Mesothelial cell of epicardium (in vitro differentiated cells): ENCODE measurements around the gene SLC1A3. TPM values are rescaled to one million over a fixed set of nuclear protein-coding genes. Genes with fewer than 3 reads are reported as not detected.
A peak's percentile ranks its signal among the peaks of the same experiment; 100 is the strongest.

Source experiments
- DNase-seq, 2 experiments: peaks; one replicate each; pipeline ENCODE4 v3.0.0; 2021; ENCODE audit warnings: low spot score in 2 of 2; ENCODE audit not compliant: unreplicated experiment in 2 of 2
- H3K27ac Mint-ChIP-seq: 2 replicates; pipeline ENCODE4 v1.8.0; 2021; ENCODE audit warnings: mixed read lengths
- H3K27me3 Mint-ChIP-seq: 2 replicates; pipeline ENCODE4 v1.8.0; 2021; ENCODE audit warnings: low read depth, mixed read lengths
- H3K36me3 Mint-ChIP-seq: 2 replicates; pipeline ENCODE4 v1.8.0; 2021; ENCODE audit warnings: mixed read lengths
- H3K4me1 Mint-ChIP-seq: 2 replicates; pipeline ENCODE4 v1.8.0; 2021; ENCODE audit warnings: mixed read lengths
- H3K4me3 Mint-ChIP-seq: 2 replicates; pipeline ENCODE4 v1.8.0; 2021; ENCODE audit warnings: mild to moderate bottlenecking, moderate library complexity, mixed read lengths
- H3K9me3 Mint-ChIP-seq: 2 replicates; pipeline ENCODE4 v1.8.0; 2021; ENCODE audit warnings: mixed read lengths
- total RNA-seq: library from RNA; stranded (reverse); gene quantifications from 3 replicates; pipeline ENCODE4 v1.2.1, GENCODE V29; 2021
- TF ChIP-seq, protein P1 (sequence below): fragments of 200-600 bp; sonication (generic); IDR thresholded peaks from one replicate; pipeline ENCODE4 v1.5.0; 2021; ENCODE audit warnings: antibody characterized with exemption; ENCODE audit not compliant: unreplicated experiment

The SLC1A3 gene
- total RNA-seq, 1 donor from 2014 or later = 56.3 TPM

DNA sequence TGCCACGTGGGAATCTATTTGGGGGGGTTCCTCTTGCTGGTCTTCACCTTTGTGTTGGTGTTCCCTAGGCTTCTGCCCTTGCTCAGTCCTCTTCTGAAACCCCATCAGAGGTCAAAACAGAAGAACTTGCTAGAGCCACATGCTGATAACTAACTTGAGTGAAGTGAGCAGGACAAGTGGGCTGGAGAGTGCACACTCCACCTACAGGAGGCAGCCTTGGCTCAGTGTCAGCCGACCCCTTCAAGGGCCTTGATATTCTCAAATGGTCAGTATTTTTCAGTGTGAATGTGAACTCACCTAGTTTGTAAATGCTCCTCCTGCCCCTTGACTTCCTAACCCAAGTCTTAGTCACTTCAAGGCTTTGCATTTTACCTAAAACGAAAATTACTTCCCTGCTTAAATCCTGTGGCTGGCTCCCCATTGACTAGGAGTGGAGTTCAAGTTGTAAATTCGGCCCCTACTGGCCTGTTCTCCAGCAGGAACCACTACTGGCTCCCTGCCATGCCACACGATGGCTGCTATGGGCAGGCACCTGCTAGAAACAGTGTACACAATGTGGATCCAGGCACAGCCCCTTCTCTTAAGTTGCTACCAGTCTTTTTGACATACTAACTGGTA, 3.6 kb upstream of the SLC1A3 start:
- Mint-ChIP-seq H3K27ac (no peak overlapping the region), H3K36me3 (no peaks in the 10 kb centered on the region), H3K27me3 (no peaks in the 10 kb centered on the region), H3K4me3 (no peak overlapping the region), H3K4me1 (peaks cover 31% of the 10 kb centered on the region), H3K9me3 (no peaks in the 10 kb centered on the region)
- DNase-seq = no peak
- TF ChIP-seq, protein P1, sequence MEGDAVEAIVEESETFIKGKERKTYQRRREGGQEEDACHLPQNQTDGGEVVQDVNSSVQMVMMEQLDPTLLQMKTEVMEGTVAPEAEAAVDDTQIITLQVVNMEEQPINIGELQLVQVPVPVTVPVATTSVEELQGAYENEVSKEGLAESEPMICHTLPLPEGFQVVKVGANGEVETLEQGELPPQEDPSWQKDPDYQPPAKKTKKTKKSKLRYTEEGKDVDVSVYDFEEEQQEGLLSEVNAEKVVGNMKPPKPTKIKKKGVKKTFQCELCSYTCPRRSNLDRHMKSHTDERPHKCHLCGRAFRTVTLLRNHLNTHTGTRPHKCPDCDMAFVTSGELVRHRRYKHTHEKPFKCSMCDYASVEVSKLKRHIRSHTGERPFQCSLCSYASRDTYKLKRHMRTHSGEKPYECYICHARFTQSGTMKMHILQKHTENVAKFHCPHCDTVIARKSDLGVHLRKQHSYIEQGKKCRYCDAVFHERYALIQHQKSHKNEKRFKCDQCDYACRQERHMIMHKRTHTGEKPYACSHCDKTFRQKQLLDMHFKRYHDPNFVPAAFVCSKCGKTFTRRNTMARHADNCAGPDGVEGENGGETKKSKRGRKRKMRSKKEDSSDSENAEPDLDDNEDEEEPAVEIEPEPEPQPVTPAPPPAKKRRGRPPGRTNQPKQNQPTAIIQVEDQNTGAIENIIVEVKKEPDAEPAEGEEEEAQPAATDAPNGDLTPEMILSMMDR = no peak

DNA sequence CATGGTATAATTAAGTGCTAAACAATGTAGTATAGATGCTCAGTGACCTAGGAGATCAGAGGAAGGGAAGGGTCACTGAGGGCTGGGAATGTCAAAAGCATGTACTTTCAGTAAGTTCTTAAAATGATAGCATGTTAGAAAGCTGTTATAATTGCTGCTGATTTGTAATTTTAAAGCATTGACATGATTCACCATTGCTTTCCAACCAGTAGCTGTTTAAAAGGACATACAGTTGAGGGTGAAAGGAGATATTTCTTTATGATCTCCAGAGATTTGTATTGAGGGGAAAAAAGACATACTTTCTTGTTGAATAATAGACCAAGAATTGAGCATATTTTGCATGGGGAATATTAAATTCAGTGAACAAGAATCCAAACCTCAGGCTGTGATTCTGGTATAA, 1.2 kb upstream of the SLC1A3 start:
- TF ChIP-seq, protein P1 = no peak
- H3K9me3 Mint-ChIP-seq = no peaks in the 10 kb centered on the region
- no peaks in the 10 kb centered on the region for H3K27me3 Mint-ChIP-seq
- H3K36me3 Mint-ChIP-seq = peaks cover 4% of the 10 kb centered on the region
- no peak for DNase-seq
- H3K27ac Mint-ChIP-seq = no peak overlapping the region
- peak overlapping the region; percentile 40 for H3K4me3 Mint-ChIP-seq
- H3K4me1 Mint-ChIP-seq = peaks cover 47% of the 10 kb centered on the region

DNA sequence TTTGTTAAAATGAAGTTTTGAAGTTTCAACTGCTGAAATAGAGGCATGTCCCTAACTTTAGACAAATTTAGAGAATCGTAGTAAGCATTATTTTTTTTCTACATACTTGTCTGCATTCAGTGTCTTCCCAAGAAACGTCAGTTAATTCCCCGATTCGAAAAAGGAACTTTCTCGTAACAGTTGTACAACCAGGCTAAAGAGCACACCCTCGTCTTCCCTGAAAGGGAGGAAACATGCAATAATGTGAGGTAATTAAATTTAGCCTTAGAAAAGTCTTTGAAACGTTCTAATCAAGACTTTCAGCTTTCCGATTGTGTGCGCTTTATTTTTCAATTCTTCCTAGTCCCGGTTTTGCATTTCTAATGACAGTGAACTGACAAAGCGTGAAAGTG, 374 bp upstream of the SLC1A3 start:
- Mint-ChIP-seq H3K9me3 (no peaks in the 10 kb centered on the region), H3K4me3 (peak overlapping the region; percentile 87), H3K36me3 (peaks cover 9% of the 10 kb centered on the region), H3K27ac (peak overlapping the region; percentile 85), H3K27me3 (no peaks in the 10 kb centered on the region), H3K4me1 (peaks cover 55% of the 10 kb centered on the region)
- no peak for DNase-seq
- TF ChIP-seq, protein P1 = no peak

DNA sequence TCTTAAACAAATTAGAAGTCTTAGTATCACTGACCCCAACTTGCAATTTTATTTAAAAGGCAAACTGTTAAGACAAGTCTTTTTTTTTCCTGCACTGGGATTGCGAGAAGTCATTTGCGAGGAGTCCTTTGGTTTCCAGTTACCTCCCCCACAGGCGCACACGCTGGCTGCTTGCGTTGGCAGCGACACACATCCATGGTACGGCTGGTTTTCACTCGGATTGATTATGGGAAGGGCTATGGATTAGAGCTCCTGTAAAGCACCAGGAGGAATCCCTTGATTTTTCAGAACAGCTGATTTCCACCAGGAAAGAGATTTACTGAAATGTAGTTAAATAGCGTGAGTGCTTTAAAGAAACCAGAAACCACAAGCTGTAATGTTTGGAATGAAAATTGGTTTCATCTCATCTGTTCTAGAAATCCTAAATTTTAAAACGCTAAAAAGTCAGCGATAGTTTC, 737 bp downstream of the SLC1A3 start:
- peak overlapping the region; percentile 87 for H3K4me3 Mint-ChIP-seq
- peak in 1 of 2 experiments; percentile 43 for DNase-seq
- H3K36me3 Mint-ChIP-seq = peaks cover 15% of the 10 kb centered on the region
- no peaks in the 10 kb centered on the region for H3K9me3 Mint-ChIP-seq
- H3K27ac Mint-ChIP-seq = peak overlapping the region; percentile 85
- H3K4me1 Mint-ChIP-seq = peaks cover 59% of the 10 kb centered on the region
- TF ChIP-seq, protein P1 = no peak
- no peaks in the 10 kb centered on the region for H3K27me3 Mint-ChIP-seq

DNA sequence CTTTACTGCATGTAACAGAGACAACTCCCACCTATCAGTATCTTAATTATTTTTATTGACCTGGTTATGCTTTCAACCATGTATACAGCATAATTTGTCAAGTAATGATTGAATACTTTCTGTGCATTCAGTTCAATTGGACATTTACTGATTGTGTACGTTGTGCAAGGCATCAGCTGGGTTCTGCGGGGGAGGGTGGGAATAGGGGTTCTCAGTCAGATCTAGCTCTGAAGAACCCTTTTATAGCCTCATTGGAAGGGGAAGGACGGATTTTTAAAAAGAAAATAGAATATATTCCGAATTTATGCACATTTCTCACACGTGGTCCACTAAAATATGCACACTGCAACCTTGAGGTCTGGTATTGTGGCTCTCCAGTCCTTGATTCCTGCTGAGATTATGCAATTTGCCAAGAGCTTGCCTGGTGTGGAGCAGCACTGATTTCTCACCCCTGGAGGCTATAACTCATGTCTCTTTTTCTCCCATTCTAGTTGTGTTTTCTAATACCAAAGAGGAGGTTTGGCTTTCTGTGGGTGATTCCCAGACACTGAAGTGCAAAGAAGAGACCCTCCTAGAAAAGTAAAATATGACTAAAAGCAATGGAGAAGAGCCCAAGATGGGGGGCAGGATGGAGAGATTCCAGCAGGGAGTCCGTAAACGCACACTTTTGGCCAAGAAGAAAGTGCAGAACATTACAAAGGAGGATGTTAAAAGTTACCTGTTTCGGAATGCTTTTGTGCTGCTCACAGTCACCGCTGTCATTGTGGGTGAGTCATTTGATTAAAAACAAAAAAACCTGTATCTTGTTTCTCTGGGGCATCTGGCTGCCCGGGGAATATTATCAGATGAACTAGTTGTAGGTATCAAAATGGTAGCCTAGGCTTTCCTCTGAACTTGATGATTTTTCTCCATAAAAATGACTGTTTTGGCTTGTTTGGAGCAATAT, 1.7 kb downstream of the SLC1A3 start:
- peaks cover 15% of the 10 kb centered on the region for H3K36me3 Mint-ChIP-seq
- H3K27me3 Mint-ChIP-seq = no peaks in the 10 kb centered on the region
- peaks cover 65% of the 10 kb centered on the region for H3K4me1 Mint-ChIP-seq
- TF ChIP-seq, protein P1 = no peak
- peak overlapping the region; percentile 51 for H3K27ac Mint-ChIP-seq
- H3K4me3 Mint-ChIP-seq = peak overlapping the region; percentile 87
- no peaks in the 10 kb centered on the region for H3K9me3 Mint-ChIP-seq
- DNase-seq = no peak
